WERI-Rb-1 (cell line): ENCODE data around the gene ETNPPL.

Source experiments
- DNase-seq: peaks from one replicate; pipeline ENCODE4 v3.0.0-alpha.2; 2020
- H3K27ac ChIP-seq: fragments of 250-450 bp; sonication (Bioruptor Pico); 2 replicates; pipeline ENCODE4 v1.5.1; 2020; ENCODE audit warnings: mild to moderate bottlenecking, moderate library complexity
- H3K27me3 ChIP-seq: fragments of 250-450 bp; sonication (Bioruptor Pico); 2 replicates; pipeline ENCODE4 v1.5.1; 2021; ENCODE audit warnings: mild to moderate bottlenecking, low read depth, moderate library complexity; ENCODE audit not compliant: insufficient read depth, severe bottlenecking
- H3K36me3 ChIP-seq: fragments of 250-450 bp; sonication (Bioruptor Pico); 2 replicates; pipeline ENCODE4 v1.5.1; 2020; ENCODE audit warnings: mild to moderate bottlenecking, moderate library complexity
- H3K4me3 ChIP-seq: 2 replicates; pipeline ENCODE4 v1.5.1; 2011; ENCODE audit warnings: low read depth, mild to moderate bottlenecking, control low read depth, low read length
- H3K9me3 ChIP-seq: fragments of 250-450 bp; sonication (Bioruptor Pico); 2 replicates; pipeline ENCODE4 v1.5.1; 2021; ENCODE audit warnings: mild to moderate bottlenecking, moderate library complexity; ENCODE audit not compliant: severe bottlenecking
- CTCF ChIP-seq: IDR thresholded peaks from 2 replicates; pipeline ENCODE4 v1.5.1; 2011; ENCODE audit warnings: low read depth, mild to moderate bottlenecking, control low read depth, inconsistent platforms, low read length

Gene ETNPPL

GRCh38 chr4:108709234-108709633 lies 53.6 kb downstream of the ETNPPL start:
- Histone ChIP-seq H3K36me3 (no peaks in the 10 kb centered on the region), H3K9me3 (no peaks in the 10 kb centered on the region), H3K27me3 (no peaks in the 10 kb centered on the region), H3K27ac (no peak overlapping the region), H3K4me3 (no peak overlapping the region)
- TF ChIP-seq CTCF, result no peak
- no peak for DNase-seq

- H3K27ac ChIP-seq, result no peak overlapping the region
- no peaks in the 10 kb centered on the region for H3K9me3 ChIP-seq
Measured at GRCh38 chr4:108706289-108706688, 56.6 kb downstream of the ETNPPL start.

DNA sequence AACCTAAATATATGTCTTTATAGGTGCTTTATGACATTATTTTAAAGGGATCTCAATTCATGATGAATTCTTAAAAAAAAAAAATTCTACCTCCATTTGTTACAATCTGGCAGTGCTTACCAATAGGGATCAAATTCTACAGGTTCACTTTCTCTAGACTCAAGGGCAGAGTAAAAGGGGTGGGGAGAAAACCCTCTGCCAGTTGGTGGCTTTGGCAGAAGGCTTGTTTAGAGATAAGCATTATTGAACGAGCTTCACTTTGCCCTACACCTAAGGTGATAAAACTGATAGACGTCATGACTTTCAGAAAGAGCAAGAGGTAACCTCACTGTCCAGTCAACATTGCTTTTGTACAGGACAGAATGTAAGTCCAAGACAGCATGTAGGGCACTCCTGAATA lies 58.9 kb downstream of the ETNPPL start:
- H3K4me3 ChIP-seq, result no peak overlapping the region
- no peak for DNase-seq
- no peak for TF ChIP-seq CTCF

More at GRCh38 chr4:108706289-108706688, 56.6 kb downstream of the ETNPPL start:
- Histone ChIP-seq H3K4me3 (no peak overlapping the region), H3K27me3 (no peaks in the 10 kb centered on the region), H3K36me3 (no peaks in the 10 kb centered on the region)
- DNase-seq, result no peak
- no peak for TF ChIP-seq CTCF

GRCh38 chr4:108703370-108703769 lies 59.5 kb downstream of the ETNPPL start:
- H3K4me3 ChIP-seq, result no peak overlapping the region
- H3K9me3 ChIP-seq, result no peaks in the 10 kb centered on the region
- no peaks in the 10 kb centered on the region for H3K36me3 ChIP-seq
- H3K27ac ChIP-seq, result no peak overlapping the region
- DNase-seq, result no peak
- H3K27me3 ChIP-seq, result no peaks in the 10 kb centered on the region
- TF ChIP-seq CTCF, result no peak

More for the DNA sequence above, 58.9 kb downstream of the ETNPPL start:
- Histone ChIP-seq H3K27me3 (no peaks in the 10 kb centered on the region), H3K36me3 (no peaks in the 10 kb centered on the region), H3K27ac (no peak overlapping the region), H3K9me3 (no peaks in the 10 kb centered on the region)

- Histone ChIP-seq H3K27ac (no peak overlapping the region), H3K4me3 (no peak overlapping the region), H3K27me3 (no peaks in the 10 kb centered on the region), H3K36me3 (no peaks in the 10 kb centered on the region), H3K9me3 (no peaks in the 10 kb centered on the region)
- DNase-seq, result no peak
- no peak for TF ChIP-seq CTCF
Measured at GRCh38 chr4:108702960-108703359, 59.9 kb downstream of the ETNPPL start.

GRCh38 chr4:108700081-108700757 lies 62.6 kb downstream of the ETNPPL start:
- Histone ChIP-seq H3K27me3 (no peaks in the 10 kb centered on the region), H3K36me3 (no peaks in the 10 kb centered on the region), H3K9me3 (no peaks in the 10 kb centered on the region), H3K4me3 (no peak overlapping the region), H3K27ac (no peak overlapping the region)
- DNase-seq, result no peak
- no peak for TF ChIP-seq CTCF
